Measurements from ENCODE around the gene GSG1L. TPM values are rescaled to one million over a fixed set of nuclear protein-coding genes. Genes with fewer than 3 reads are reported as not detected.
"Not testable (repeated sequence)": the region's sequence is repeated elsewhere in the genome, so short reads cannot be mapped to it uniquely, and the experiment has no call there.

Gene GSG1L
- total RNA-seq, 1 donor from 2014 or later = not detected

DNA sequence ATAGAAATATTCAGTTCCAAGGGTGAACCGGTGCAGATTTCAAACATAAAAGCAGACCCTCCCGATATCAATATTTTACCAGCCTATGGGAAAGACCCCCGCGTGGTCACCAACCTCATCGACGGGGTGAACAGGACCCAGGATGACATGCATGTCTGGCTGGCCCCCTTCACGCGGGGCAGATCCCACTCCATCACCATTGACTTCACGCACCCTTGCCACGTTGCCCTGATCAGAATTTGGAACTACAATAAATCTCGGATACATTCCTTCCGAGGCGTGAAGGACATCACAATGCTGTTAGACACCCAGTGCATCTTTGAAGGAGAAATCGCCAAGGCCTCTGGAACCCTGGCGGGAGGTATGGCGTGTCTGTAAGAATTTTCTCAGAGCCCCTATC lies 313.6 kb downstream of the GSG1L start:
- DNase-seq = no peak
- no peak for ATAC-seq (ENCODE audit: poor library complexity)
- intact Hi-C loops (cut with DNase I) = no loop called here

GRCh38 chr16:27749547-27749875 lies 314.0 kb downstream of the GSG1L start:
- intact Hi-C loops (cut with DNase I) = no loop called here
- ATAC-seq (ENCODE audit: poor library complexity) (no peak), DNase-seq (no peak)

GRCh38 chr16:27748868-27749546 lies 314.5 kb downstream of the GSG1L start:
- intact Hi-C loops (cut with DNase I) = no loop called here
- ATAC-seq (ENCODE audit: poor library complexity) = peak; percentile 77
- no peak for DNase-seq

GRCh38 chr16:27747946-27748345 lies 315.6 kb downstream of the GSG1L start:
- intact Hi-C loops (cut with DNase I) = no loop called here
- DNase-seq = no peak
- no peak for ATAC-seq (ENCODE audit: poor library complexity)

DNA sequence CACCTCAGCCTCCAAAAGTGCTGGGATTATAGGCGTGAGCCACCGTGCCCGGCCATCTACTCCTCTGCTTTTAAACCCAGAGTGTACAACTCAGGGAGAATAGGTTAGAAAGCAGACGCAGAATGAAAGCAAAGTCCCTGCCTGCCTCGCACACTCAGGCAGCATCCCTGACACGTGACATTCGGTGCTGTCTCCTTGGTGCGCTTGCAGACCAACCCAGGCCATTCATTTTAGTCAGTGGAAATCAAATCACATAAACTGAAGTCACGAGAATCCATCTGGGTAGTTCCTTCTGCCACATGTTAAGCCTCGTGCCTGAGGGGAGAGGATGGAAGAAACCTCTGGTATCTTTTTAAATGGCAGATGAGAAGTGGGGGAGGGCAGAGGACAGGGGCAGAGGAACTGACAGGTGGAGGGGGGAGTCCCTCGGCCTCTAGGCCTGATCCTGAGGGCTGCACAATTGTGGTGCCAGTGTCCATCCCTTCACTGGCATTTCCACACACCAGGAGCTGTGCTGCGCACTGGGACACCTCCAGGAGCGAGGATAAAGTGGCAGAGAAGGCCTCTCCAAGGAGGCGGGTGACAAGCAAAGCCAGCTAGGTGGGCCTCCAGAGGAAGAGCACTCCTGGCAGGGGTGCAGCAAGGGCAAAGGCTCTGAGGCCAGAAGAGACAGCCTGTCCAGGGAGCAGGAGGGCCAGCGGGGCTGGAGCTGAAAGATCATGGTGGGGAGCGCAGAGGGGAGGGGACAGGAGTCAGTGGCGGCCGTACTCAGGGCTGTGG lies 317.2 kb downstream of the GSG1L start:
- ATAC-seq (ENCODE audit: poor library complexity) = no peak
- no peak for DNase-seq
- intact Hi-C loops (cut with DNase I) = no loop called here

DNA sequence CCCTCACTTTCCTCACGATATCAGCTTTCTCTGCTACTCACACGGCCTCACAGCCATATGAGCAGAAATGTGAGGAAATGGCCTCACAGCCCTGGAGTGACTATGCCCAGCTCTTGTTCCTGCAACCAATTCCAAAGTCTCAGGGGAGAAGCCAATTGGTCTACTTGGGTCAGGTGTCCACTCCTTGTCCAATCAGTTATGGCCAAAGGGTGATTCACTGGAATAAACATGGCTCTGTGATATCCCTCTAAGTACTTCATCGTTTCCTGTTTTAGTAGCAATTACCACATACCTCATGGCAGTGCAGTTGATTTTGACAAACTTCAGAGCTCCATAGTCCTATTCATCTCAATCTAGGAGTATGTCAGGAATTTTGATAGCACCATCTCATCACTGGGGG lies 318.2 kb downstream of the GSG1L start:
- no peak for DNase-seq
- intact Hi-C loops (cut with DNase I) = no loop called here
- ATAC-seq (ENCODE audit: poor library complexity) = no peak

- intact Hi-C loops (cut with DNase I) = no loop called here
- no peak for DNase-seq
- no peak for ATAC-seq (ENCODE audit: poor library complexity)
Observed at GRCh38 chr16:27743963-27744362, 319.6 kb downstream of the GSG1L start.

GRCh38 chr16:27743001-27743400 lies 320.5 kb downstream of the GSG1L start:
- DNase-seq; ATAC-seq (ENCODE audit: poor library complexity); intact Hi-C loops (cut with DNase I): not testable (repeated sequence)

- intact Hi-C loops (cut with DNase I) = no loop called here
- ATAC-seq (ENCODE audit: poor library complexity) = no peak
- no peak for DNase-seq
Observed at GRCh38 chr16:27742333-27742732, 321.2 kb downstream of the GSG1L start.

DNA sequence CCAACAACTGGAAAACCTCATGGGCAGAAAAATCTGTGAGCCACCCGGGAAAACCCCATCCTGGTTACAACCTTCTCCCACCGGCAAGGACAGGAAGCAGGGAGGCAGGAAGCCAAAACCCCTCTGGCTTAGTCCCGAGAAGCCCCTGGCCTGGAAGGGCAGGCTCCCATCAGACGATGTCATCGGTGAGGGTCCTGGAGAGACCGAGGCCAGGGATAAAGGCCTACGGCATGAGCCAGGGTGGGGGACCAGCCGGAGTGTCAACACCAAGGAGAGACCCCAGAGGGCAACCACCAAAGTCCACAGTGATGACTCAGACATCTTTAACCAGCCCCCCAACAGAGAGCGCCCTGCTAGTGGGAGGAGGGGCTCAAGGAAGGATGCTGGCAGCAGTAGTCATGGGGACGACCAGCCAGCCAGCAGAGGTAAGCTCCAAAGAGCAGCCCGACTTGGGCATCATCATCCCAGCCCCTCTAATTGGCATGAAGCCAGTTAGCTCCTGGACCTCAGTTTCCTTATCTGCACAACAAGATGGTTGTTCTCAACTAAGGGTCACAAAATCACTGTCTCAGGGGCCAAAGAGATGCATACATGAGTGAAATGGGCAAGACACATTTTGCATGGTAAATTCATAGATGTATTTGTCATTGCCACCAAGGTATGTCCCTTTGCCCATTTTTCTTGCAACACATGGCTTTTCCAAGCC lies 322.9 kb downstream of the GSG1L start:
- intact Hi-C loops (cut with DNase I) = no loop called here
- no peak for DNase-seq
- no peak for ATAC-seq (ENCODE audit: poor library complexity)

DNA sequence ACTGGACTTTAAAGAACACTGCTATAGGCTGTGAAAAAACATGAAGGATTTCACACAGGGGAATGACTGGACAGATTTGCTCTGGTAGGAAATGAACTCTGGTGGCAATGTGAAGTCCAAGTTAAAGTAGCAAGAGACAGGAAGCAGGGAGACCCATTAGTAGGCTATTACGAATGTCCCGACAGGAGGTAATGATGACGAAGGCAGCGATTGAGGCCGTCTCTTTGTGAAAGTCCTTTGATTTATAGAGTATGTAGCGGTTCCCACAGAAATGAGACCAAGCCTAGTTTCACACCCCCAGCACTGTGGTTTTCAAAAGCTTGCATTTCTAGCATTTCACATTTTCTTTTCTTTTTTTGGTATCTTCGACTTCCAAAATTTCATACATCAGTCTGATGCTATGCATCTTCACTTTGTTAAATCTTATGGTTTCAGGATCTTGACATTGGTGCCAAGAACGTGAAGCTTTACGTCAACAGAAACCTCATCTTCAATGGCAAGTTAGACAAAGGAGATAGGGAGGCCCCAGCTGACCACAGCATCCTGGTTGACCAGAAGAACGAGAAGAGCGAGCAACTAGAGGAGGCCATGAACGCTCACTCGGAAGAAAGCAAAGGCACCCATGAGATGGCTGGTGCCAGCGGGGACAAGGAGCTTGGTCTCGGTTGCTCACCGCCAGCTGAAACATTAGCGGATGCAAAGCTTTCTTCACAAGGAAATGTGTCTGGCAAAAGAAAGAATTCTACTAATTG lies 323.7 kb downstream of the GSG1L start:
- no peak for DNase-seq
- ATAC-seq (ENCODE audit: poor library complexity) = no peak
- intact Hi-C loops (cut with DNase I) = no loop called here

DNA sequence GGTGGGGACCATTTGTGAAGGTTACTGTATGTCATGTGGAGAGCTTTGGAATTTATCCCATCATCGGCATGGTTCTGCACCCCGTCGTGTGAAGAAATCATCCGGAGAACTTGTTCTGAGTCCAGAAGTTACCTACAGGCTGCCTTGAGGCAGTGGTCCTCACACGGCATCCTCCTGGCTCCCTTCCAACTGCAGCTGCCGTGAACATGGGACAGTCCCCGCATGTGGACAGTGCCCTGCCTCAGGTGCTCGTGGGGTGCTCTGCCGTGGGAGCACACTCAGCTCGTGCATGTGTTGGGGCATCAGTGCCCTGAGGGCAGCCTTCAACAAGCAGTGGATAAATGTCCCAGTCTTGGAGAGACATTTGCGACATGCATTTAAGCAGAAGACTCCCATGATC lies 324.9 kb downstream of the GSG1L start:
- ATAC-seq (ENCODE audit: poor library complexity) (no peak), DNase-seq (no peak)
- intact Hi-C loops (cut with DNase I) = no loop called here

Other genes with a start within 250 kb of the GSG1L start
- gene XPO6, start 148.3 kb upstream of the GSG1L start, total RNA-seq = 25.2 TPM
- gene SBK1, start 228.8 kb upstream of the GSG1L start, total RNA-seq = 2.0 TPM